ENCODE data around the gene WDR45B.
"Not testable (repeated sequence)": the region's sequence is repeated elsewhere in the genome, so short reads cannot be mapped to it uniquely, and the experiment has no call there.

Gene WDR45B

DNA sequence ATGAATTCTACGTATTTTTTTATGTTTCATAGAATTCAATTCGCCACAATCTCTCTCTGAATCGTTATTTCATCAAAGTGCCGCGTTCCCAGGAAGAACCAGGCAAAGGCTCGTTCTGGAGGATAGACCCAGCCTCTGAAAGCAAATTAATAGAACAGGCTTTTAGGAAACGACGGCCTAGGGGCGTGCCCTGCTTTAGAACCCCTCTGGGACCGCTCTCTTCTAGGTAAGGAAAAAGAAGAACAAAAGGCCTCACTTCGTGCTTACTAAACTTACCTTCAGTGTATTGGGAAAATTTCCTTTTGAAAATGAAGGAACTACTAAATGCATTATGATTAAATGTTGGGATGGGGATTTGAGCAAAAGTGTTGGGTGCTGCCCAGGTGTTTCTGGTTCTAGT lies 65.5 kb downstream of the WDR45B start:
- no peak for DNase-seq (ENCODE audit: low spot score)

DNA sequence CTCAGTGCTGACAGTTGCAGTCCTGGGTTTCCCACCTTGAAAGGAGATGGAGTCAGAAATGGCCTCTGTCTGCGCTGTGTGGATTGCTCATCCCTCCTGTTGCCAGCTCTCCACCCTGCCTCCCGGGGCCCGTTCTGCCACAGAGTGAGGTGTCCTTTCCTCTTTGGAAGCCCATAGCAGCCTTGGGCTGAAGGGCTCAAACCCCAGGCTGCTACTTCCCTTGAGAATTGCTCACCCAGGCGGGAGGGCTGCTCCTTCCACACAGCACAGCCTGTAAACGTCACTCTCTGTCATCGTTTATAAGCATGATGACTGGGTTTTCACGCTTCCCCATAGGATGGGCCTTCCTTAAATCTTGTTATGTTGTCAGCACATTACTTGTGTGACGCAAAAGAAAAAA lies 66.0 kb downstream of the WDR45B start:
- no peak for DNase-seq (ENCODE audit: low spot score)

DNA sequence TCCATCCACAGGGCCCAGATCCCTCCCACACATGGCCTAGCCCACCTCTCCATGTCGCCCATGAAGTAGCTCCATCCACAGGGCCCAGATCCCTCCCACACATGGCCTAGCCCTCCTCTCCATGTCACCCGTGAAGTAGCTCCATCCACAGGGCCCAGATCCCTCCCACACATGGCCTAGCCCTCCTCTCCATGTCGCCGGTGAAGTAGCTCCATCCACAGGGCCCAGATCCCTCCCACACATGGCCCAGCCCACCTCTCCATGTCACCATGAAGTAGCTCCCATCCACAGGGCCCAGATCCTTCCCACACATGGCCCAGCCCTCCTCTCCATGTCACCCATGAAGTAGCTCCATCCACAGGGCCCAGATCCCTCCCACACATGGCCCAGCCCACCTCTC lies 68.3 kb downstream of the WDR45B start:
- not testable (repeated sequence) for DNase-seq (ENCODE audit: low spot score)

DNA sequence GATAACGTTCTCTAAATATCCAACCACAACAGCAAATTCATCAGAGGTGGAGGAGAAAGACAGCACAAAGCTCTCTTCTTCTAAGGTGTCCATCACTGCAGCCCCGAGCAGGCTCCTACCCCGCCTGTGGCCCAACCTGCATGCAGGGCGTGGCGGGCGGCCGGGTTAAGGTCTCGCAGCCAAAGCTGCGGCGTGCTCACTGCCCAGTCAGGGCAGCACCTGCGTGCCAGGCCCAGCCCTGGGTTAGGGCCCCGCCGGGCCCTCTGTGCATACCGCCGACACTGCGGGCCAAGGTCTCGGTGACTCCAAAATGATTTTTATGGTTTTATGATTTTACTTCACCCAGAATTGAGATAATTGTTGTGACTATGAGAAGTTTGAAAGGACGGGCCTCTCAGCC lies 70.9 kb downstream of the WDR45B start:
- no peak for DNase-seq (ENCODE audit: low spot score)

DNA sequence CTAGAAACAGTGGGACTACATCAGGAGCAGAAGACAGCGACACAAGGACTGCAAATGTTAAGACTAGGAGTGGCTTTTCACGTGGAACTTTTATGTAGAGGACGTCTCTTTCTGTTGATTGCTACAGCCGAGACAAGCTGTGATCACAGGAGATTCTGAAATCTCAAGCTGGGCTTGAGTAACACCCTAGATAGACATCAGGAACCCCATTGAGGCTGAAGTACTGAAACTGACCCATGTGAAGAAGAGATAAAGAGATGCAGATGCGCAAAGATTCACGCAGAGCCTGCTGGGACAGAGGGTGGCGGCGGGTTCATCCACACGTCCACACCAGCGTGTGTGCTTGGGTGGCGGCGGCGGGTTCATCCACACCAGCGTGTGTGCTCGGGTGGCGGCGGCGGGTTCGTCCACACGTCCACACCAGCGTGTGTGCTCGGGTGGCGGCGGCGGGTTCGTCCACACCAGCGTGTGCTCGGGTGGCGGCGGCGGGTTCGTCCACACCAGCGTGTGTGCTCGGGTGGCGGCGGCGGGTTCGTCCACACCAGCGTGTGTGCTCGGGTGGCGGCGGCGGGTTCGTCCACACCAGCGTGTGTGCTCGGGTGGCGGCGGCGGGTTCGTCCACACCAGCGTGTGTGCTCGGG lies 72.5 kb downstream of the WDR45B start:
- DNase-seq (ENCODE audit: low spot score), result not testable (repeated sequence)

DNA sequence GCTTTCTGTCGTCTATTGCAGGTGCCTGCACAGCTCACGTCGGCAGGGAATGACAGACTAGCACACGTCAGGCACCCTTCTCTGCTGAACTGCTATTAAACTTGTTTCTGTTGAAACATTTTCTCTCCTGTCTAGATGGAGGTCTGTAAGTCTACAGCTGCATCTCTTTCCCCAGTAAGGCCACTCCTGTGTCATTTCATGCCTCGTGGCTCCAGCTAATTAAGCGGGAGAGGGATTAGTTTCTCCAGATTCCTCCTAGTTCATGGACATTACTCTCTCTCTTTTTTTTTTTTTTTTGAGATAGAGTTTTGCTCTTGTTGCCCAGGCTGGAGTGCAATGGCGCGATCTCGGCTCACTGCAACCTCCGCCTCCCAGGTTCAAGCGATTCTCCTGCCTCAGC lies 74.2 kb downstream of the WDR45B start:
- DNase-seq (ENCODE audit: low spot score), result no peak

DNA sequence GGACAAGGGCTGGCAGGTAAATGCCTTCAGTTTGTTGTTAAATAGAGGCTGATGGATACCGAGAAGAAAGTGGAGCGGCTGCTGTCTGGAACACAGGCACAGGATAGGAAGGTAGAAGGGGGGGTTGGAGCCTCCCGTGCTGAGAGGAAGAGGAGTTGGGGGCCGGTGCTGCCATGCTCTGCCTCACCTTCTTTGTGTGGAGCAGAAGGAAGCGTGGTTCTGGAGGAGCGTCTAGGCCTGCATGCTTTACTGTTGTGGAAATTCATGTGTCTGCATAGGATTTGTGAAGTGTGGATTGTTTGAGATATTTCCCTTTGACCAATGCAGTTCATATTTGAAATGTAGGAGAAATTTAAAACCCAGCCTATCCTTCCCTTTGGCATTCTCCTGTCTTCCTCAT lies 76.4 kb downstream of the WDR45B start:
- no peak for DNase-seq (ENCODE audit: low spot score)

DNA sequence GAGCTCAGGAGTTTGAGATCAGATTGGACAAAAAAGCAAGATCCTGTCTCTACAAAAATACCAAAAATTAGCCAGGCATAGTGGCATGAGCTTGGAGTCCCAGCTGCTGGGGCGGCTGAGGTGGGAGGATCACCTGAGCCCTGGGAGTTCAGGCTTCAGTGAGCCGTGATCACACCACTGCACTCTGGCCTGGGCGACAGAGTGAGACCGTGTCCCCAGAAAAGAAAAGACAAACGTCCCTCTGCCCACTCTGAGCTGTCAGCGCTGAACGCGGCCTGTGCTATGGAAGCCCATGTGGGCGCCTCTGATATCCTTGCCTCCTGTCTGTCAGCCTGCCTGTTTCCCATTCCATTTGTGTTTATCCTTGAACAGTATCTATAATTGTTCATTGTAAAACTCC lies 78.0 kb downstream of the WDR45B start:
- DNase-seq (ENCODE audit: low spot score), result no peak

DNA sequence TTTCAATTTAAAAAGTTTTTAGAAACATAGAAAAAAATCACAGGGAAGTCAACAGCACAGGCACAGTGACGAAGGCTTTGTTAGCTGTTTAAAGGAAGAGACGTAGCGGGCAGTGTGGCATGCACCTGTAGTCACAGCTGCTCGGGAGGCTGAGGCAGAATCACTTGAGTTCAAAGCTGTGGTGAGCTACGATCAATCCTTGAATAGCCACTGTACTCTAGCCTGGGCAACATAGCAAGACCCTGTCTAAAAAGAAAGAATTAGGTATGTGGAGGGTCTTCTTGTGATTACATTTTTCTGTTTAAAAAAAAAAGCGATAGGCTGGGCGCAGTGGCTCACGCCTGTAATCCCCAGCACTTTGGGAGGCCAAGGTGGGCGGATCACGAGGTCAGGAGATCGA lies 78.6 kb downstream of the WDR45B start:
- DNase-seq (ENCODE audit: low spot score), result no peak

DNA sequence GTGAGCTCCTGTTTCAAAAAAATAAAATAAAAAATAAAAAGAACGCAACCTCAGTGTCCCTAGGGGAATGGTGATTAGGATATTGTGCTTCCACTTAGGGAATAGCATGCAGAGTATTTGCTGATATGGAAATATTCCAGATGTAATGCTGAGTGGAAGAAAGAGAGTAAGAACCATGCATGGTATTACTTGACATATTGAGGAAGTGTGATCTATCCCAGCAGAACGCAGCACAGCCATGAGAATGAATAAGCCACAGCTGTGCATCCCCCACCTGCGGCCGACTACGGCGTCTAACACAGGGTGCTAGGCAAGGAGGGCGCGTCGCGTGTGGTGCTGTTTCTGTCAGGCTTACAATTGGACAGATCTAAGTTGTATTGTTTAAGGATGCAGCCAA lies 79.2 kb downstream of the WDR45B start:
- no peak for DNase-seq (ENCODE audit: low spot score)

DNA sequence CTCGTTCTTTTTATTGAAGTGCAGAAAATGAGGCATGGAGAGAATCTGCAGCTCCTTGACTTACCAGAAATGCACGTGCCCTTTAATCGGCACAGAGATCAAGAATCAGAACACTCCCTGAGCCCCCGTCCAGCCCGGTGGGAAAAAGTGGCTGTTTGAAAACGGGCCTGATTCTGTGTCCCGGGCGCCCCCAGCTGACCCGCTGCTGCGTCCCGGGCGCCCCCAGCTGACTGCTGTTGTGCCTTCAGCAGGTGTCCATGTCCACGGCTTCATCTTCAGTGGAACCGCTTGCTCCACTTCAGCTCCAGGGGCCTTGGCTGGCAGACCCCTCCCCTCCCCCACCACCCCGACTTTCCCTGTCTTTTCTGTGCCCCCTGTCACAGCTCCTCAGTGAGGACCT lies 81.0 kb downstream of the WDR45B start:
- no peak for DNase-seq (ENCODE audit: low spot score)

DNA sequence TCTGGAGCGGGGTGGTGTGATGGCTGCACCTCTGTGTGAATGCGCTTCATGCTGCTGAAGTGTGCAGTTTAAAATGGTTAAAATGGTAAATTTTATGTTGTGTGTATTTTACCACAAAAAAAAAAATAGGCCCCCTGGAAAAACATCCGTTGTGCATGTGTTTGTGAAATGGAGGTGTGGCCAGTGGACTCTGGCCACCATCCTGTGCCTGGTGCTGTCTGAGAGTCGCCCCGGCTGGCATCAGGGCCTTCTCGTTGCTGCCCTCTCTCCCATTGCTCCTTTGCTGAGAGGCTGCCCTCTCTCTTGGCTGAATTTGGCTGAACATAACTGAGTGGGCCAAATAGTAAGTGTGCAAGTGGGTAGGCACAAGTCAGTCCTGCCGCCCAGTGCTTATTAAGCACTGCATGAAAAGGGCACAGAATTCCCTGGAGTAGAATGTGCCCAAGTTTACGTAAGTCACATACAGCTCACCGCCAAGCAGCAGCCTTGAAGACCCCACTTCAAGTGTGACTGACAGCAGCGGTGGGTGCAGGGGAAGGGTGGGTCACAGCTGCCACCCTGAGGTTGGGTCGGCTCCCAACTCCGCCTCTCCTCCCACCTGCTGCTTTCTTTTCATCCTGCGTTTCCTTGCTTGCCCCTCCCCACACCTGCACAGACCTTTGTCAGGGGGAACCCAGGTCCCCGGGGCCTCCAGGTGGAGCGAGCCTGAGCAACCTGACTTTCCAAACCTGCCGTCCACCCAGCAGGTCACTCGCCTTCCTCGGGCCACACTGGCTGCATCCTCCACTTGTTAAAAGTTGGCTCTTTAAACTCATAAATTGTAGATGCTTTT lies 81.9 kb downstream of the WDR45B start:
- DNase-seq (ENCODE audit: low spot score), result no peak

DNA sequence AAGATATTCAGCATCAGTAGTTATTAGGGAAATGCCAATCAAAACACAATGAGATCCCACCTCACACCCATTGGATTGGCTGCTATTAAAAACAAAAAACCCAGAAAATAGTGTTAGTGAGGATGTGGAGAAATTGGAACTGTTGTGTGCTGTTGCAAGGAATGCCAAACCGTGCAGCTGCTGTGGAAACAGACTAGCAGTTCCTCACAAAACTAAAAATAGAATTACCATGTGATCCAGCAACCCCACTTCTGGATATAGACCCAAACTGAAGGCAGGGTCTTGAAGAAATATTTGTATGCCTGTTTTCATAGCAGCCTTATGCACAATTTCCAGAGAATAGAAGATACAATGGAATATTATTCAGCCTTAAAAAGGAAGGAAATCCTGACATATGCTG lies 82.7 kb downstream of the WDR45B start:
- DNase-seq (ENCODE audit: low spot score), result no peak

Data from HuH-7 (cell line).